PFSK-1 (cell line): ENCODE data around the gene ARHGEF11.

Source experiments
- SIN3A ChIP-seq: IDR thresholded peaks from 2 replicates; pipeline ENCODE4 v1.6.1; 2012; ENCODE audit warnings: mild to moderate bottlenecking, low read length, moderate library complexity, borderline replicate concordance; ENCODE audit not compliant: insufficient read depth
- TAF1 ChIP-seq: IDR thresholded peaks from 2 replicates; pipeline ENCODE4 v1.6.1; 2012; ENCODE audit warnings: low read length, control low read depth, borderline replicate concordance; ENCODE audit not compliant: insufficient read depth
- TF ChIP-seq, protein P1 (sequence below), 2 experiments: IDR thresholded peaks; 2 replicates each; pipeline versions ENCODE4 v1.6.1 to v1.8.0; 2011 to 2012; ENCODE audit warnings: low read depth in 2 of 2, low read length in 2 of 2, control low read depth in 1 of 2, inconsistent platforms in 1 of 2, mild to moderate bottlenecking in 1 of 2, moderate library complexity in 1 of 2; ENCODE audit not compliant: insufficient read depth in 1 of 2

DNA sequence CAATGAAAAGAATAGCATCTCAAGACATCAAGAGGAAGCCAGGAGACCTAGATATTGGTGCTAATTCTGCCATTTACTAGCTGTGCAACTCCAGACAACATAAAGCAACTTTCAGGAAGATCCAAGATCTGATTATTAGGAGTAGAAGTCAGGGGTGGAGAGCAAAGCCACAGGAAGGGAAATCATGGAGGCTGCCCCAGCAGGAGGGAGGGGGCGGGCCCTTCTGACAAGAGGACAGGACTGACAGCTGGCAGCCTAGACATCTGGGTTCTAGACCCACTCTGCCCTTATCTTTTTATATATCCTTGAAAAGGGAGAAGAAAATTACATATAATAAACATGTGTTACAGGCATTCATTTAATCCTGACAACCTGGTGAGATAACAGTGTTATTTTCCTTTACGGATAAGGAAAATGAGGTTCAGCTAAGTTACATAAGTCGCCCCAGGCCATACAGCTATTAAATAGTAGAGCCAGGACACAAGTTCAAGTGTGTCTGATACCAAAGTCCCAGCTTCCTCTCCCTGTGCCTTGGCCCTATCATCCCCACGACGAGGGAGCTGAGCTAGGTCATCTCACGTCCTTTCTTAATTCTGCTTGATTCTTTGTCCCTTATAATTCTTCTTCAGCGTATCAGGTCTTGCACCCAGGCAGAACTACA, 46.6 kb downstream of the ARHGEF11 start:
- TF ChIP-seq, protein P1, sequence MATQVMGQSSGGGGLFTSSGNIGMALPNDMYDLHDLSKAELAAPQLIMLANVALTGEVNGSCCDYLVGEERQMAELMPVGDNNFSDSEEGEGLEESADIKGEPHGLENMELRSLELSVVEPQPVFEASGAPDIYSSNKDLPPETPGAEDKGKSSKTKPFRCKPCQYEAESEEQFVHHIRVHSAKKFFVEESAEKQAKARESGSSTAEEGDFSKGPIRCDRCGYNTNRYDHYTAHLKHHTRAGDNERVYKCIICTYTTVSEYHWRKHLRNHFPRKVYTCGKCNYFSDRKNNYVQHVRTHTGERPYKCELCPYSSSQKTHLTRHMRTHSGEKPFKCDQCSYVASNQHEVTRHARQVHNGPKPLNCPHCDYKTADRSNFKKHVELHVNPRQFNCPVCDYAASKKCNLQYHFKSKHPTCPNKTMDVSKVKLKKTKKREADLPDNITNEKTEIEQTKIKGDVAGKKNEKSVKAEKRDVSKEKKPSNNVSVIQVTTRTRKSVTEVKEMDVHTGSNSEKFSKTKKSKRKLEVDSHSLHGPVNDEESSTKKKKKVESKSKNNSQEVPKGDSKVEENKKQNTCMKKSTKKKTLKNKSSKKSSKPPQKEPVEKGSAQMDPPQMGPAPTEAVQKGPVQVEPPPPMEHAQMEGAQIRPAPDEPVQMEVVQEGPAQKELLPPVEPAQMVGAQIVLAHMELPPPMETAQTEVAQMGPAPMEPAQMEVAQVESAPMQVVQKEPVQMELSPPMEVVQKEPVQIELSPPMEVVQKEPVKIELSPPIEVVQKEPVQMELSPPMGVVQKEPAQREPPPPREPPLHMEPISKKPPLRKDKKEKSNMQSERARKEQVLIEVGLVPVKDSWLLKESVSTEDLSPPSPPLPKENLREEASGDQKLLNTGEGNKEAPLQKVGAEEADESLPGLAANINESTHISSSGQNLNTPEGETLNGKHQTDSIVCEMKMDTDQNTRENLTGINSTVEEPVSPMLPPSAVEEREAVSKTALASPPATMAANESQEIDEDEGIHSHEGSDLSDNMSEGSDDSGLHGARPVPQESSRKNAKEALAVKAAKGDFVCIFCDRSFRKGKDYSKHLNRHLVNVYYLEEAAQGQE (IDR thresholded peaks at IDR 0.05; ENCODE audit: insufficient read depth in 1 of 2, low read depth in 2 of 2, low read length in 2 of 2), result no peak
- TF ChIP-seq TAF1 (no peak), SIN3A (no peak)
